NT2/D1 (cell line): ENCODE data around the gene AP3D1.

Experiments used
- YY1 ChIP-seq: IDR thresholded peaks from 2 replicates; pipeline ENCODE4 v1.6.1; 2011; ENCODE audit not compliant: insufficient read length, insufficient read depth
- ZNF274 ChIP-seq: IDR thresholded peaks from 2 replicates; pipeline ENCODE4 v1.6.1; 2011; ENCODE audit warnings: mild to moderate bottlenecking, low read depth, low read length

DNA sequence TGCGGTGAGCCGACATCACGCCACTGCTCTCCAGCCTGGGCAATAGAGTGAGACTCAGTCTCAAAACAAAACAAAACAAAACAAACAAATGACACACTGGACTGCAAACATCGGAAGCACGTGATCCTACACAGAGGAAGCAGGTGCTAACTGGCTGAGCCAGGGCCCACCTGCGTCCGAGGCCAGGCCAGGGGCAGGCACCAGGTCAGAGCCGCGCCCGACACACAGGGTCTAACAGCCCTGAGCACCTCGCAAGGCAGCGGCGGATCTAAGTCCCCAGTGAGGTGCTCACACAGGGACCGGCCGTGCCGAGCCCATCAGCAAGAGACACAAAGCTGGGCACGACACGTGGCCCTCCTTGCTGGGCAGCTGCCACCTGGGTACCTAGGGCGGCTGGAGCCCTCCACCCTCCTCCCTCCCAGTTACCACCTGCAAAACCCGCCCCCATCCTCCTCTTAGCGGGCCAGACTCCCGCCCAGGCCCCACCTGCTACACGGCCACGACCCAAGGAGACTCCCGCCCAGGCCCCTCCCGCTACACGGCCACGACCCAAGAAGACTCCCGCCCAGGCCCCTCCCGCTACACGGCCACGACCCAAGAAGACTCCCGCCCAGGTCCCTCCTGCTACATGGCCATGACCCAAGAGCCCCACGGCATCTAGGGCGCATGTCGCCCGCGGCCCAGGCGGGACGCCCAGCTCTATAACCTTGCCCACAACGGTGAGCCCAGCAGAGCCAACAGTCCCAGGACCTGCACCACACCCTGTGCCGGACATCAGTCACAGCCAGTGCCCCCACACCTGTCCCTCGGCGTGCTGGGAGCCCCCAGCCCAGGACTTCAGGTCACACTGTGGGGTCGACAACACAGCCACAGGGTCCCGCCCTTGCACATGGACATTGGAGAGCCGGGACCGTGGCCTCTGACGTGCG, 15.6 kb downstream of the AP3D1 start:
- no peak for TF ChIP-seq ZNF274
- TF ChIP-seq YY1: no peak
